Measurements from ENCODE around the gene ANKRD29.

DNA sequence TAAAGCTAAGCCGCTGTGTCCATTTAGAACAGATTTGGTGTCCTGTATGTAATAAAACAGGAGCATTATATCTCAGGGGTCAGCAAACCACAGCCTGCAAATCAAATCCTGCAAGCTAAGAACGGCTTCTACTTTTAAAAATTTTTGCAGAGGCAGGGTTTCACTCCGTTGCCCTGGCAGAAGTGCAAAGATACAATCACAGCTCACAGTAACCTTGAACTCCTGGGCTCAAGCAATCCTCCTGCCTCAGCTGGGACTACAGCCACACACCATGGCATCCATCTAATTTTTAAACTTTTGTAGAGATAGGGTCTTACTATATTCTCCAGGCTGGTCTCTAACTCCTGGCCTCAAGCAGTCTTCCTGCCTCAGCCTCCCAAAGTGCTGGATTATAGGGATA, 47.8 kb downstream of the ANKRD29 start:
- TF ChIP-seq NFIC (IDR thresholded peaks at IDR 0.05) (no peak), EP300 (IDR thresholded peaks at IDR 0.05; ENCODE audit: borderline replicate concordance) (no peak), MAX (IDR thresholded peaks at IDR 0.05) (no peak), RAD21 (IDR thresholded peaks at IDR 0.05; ENCODE audit: low read depth) (no peak), EGR1 (IDR thresholded peaks at IDR 0.05) (no peak)
- TF ChIP-seq, protein P1, sequence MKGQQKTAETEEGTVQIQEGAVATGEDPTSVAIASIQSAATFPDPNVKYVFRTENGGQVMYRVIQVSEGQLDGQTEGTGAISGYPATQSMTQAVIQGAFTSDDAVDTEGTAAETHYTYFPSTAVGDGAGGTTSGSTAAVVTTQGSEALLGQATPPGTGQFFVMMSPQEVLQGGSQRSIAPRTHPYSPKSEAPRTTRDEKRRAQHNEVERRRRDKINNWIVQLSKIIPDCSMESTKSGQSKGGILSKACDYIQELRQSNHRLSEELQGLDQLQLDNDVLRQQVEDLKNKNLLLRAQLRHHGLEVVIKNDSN (IDR thresholded peaks at IDR 0.05): no peak
